T-helper 9 cell (primary cell): ENCODE results near the gene DOCK4.

Source experiments
- DNase-seq: peaks from one replicate; pipeline ENCODE4 v3.0.0-alpha.2; 2020

Gene DOCK4

DNA sequence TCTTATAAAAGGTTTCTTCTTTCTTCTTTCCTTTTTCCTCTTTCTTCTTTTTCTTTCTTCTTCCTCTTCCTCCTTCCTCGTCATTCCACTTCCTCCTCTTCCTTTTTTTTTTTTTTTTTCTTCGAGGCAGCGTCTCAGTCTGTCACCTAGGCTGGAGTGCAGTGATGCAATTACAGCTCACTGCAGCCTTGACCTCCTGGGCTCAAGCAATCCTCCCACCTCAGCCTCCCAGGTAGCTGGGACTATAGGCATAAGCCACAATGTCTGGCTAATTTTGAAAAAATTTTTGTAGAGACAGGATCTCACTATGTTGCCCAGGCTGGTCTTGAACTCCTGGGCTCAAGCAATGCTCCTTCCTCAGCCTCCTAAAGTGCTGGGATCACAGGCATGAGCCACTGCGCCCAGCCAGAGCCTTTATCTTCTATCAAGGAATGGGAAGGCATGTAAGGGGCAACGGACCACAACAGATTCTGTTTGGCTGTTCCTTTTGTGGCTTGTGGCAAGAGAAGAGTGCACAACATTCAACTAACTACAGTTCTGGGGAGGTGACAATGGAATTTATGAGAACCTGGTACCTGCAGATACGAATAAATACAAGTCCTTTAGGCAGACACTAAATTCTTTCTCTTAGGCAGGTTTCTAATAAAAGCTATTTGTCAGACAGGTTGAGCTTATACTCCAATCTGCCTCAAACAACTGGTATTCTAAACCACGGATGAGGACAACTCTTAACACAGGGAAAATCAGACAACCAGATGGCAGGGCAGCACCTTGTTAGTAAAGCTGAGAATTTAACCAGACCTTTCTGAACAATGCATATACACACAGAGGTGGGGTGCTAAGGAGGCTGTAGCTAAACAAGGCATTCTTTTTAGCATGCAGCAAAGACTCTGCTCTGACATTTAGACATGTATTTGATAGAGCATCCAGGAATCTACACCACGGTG, 100.3 kb downstream of the DOCK4 start:
- DNase-seq: no peak

GRCh38 chr7:112104120-112104519, 102.1 kb downstream of the DOCK4 start:
- no peak for DNase-seq

DNA sequence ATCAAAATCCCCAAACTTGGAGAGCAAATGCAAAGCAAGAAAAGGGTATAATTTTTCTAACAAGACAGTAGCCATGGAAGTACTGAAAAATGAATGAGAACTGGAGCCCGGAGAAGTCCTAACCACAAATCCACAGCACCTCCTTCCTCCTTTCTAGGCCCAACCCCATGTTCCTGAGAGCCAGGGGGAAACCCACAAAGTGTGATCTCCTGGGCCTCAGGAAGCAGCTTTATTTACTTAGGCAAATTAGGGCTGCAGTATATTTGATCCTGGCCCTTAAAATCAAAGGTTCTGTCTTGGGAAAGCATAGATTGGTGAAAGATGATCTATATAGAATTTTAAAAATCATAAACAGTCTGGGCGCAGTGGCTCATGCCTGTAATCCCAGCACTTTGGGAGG, 103.0 kb downstream of the DOCK4 start:
- DNase-seq: no peak

DNA sequence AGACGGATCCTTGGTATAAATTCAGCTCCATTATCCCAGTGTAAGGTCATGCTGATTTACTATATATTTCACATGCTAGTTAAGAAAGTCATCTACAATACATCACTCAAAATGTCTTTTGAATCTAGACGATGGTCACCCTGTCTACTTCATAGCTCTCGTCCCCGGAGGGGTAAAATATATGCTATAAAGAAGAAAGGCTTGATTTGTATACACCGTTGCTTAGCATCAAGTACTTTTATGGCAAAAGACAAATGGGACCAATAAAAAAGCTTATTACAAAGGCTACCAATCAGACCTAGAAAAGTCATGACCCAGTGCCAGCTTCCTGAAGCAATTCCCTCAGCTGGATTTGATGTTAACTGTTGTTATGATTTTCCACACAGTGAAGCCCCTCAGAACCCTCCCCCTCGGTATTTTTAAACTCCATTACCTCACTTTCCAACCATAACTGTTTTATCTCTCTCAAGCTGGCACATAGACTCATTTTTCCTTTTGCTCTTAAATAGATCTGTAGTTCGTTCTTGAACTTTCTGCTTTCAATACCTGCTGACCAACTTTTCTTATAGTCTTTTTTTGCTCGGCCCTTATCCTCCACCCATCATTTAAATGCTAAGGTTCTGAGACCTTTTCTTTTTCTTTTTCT, 104.9 kb downstream of the DOCK4 start:
- no peak for DNase-seq

GRCh38 chr7:112097524-112097923, 108.7 kb downstream of the DOCK4 start:
- no peak for DNase-seq

- no peak for DNase-seq
Measured at GRCh38 chr7:112093409-112093808, 112.8 kb downstream of the DOCK4 start.

- no peak for DNase-seq
Measured at GRCh38 chr7:112092709-112093395, 113.3 kb downstream of the DOCK4 start.

- no peak for DNase-seq
Measured at GRCh38 chr7:112092306-112092705, 113.9 kb downstream of the DOCK4 start.

DNA sequence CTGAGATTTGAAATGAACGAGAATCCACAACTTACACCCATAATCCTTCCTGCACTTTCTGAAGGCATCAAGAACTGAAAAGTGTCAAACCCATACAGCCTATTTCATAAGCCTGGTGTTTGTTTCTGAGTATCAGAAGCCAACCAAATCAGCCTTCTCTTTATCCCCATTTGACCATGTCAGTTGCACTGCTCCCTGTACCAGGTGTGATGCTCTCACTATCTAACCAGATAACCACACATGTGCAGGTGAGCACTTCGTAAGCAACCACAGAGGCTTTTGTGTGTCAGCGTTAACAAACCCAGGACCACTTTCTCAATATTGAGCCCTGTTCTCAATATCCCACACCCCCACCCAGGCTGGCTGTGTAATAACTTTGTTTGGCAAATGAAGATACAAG, 114.4 kb downstream of the DOCK4 start:
- no peak for DNase-seq

GRCh38 chr7:112089551-112089950, 116.6 kb downstream of the DOCK4 start:
- DNase-seq: no peak

DNA sequence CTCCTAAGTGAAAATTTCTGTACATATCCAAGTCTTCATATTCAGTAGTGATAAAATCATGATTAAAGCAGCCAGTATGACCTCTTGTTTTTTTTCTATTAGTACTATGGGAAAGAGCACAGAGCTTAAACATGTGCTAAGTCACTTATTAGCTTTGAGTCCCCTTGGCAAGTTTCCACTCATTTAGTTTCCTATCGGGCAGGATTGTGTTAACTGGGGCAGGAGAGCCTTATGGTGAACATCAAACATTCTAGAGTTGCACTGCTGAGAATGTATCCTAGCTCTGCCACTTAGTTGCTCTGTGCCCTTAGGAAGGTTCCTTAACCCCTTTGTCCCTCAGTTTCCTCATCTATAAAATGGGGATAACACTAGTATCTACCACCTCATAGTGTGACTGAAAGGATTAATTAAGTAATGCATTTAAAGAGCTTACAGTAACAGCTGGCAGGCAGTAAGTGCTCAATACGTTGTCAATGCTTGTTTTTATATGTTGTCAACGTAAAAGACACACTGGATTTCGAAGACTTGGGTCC, 117.6 kb downstream of the DOCK4 start:
- no peak for DNase-seq

DNA sequence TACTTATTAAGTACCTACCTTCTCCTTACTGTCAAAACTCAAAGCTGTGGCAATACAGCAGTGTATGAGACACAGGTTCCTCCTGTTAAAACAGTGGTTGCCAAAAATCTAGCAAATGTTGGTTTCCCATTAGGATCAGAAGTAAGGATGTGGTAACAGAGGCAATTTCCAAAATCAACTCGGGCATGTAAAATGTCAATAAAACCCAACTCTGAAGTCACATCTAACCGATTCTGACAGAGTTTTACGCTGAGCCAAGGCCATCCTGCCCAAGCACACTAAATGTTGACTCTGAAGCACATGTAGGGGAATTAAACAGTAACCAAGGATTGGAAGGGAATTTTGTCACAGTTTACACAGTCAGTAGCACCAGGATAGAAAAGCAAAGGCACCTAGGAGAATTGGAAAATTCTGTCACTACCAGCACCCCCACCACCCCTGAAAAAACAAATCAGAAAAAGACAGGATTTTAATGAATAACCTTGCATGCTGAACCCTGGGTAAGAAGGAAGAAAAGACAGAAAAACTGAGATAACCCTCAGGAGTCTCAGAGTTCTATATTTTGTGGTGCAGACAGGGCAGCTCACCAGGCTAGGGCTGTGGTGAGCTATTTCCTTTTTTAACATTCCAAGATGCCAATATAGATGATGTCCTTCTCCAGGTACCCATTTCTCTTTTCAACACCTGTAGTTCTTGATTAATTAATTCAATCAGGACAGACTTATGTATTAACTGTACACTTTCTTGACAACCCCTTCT, 119.5 kb downstream of the DOCK4 start:
- DNase-seq: no peak

DNA sequence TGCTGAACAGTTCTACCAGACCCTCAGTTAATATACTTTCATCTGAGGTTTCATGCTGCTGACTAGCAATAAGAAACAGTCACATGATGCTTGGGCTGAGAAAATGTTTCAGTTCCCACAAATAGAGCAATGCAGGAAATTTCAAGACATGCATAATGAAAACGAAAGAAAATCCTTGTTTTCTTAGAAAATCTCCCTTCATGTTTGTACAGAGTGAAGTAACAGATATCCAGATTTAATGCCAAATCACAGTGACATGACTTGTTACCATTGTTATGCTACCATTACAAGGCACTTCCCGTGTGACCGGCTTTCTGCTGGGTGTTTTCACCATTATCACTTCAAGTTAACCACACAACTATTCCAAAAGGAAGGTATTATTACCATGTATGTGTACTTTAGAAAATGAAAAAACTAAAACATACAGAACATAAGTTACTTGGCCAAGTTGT, 121.7 kb downstream of the DOCK4 start:
- no peak for DNase-seq

GRCh38 chr7:112083776-112084355, 122.3 kb downstream of the DOCK4 start:
- DNase-seq: no peak

- no peak for DNase-seq
Measured at GRCh38 chr7:112082306-112082705, 123.9 kb downstream of the DOCK4 start.

DNA sequence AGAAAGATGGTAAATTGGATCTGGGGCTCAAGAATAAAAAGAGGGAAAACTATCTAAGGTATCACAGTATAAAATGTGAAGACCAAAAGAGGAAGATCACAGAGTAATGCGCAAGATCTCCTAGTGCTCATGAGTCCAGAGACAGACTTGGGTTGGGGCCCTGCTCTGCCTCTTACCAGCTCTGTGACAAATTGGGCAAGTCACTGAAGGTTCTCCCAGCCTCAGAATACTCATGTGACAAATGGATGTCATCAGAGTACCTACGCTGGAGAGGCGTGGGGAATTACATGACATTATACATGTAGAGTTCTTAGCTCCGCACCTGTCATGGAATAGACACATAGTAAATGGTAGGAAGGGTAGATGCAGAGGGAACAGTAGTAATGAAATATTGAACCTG, 124.4 kb downstream of the DOCK4 start:
- no peak for DNase-seq

- DNase-seq: no peak
Measured at GRCh38 chr7:112080978-112081377, 125.2 kb downstream of the DOCK4 start.

DNA sequence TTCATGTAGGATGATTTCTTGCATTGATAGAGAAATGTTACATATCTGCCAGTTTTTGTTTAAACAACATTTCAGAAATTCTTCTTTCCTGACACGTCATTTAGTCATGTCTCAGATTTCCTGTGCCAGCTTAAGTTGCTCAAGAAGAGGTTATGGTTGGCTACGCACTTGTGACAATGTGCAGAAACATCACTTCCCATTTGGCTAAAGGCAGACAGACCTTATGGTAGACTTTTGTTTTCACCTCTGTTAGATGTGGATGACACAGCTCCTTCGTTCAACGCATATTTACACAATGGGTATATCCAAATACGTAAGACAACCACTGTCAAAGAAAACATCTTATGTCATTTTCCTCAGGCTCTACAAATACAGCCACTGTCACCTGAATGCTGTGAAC, 125.8 kb downstream of the DOCK4 start:
- no peak for DNase-seq

- DNase-seq: no peak
Measured at GRCh38 chr7:112079673-112080072, 126.5 kb downstream of the DOCK4 start.

DNA sequence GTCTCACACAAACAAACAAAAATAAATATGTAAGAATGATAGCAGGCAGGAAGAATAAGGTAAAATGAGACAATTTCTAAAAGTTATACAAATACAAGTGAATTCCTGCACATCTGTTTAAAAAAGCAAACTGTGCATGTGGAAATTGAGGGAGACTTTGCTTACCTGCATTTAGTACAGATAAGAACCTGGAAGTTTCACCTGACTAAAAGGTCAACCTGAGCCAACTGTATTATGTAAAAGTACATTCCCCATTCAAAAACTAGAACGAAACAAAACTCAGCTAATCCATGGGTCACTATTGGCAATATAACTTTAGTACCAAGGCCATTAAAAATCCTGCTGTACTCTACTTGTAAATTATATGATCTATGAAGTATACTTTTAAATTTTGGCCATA, 127.1 kb downstream of the DOCK4 start:
- DNase-seq: no peak

- no peak for DNase-seq
Measured at GRCh38 chr7:112076324-112076723, 129.9 kb downstream of the DOCK4 start.

- DNase-seq: no peak
Measured at GRCh38 chr7:112074464-112074863, 131.7 kb downstream of the DOCK4 start.
